Measurements from ENCODE around the gene HBG2.
A peak's percentile ranks its signal among the peaks of the same experiment; 100 is the strongest.

HBG2 gene

DNA sequence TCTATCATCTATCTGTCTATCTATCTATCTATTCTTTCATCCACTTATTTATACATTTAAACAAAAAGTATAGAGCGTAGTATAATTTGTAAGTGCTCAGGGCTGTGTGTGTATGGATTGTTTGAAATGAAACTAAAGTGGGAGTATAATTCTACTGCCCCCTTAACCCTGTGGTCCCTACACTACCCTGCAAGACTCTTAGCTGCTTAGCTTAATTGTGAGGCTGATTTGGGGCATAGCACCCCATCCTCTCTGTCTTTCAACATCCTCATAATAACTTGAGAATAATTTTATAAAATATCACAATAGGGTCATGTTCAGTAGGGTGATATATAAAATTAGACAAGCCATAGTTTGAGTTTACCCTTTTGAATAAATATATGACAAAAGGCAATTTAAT, 35.5 kb upstream of the HBG2 start:
- no peak overlapping the region for H3K27ac ChIP-seq (ENCODE audit: low read depth, low read length)
- H3K4me3 ChIP-seq (ENCODE audit: low read depth, low read length): no peak overlapping the region
- peaks cover 18% of the 10 kb centered on the region for H3K4me1 ChIP-seq (ENCODE audit: control insufficient read depth, insufficient read depth, low read length, unreplicated experiment)
- H3K27me3 ChIP-seq (ENCODE audit: insufficient read depth, low read length): no peaks in the 10 kb centered on the region
- peak overlapping the region; percentile 29 for H2AFZ ChIP-seq (ENCODE audit: low read length, unreplicated experiment)
- no peaks in the 10 kb centered on the region for H3K36me3 ChIP-seq (ENCODE audit: insufficient read depth, low read length)
- H3K79me2 ChIP-seq (ENCODE audit: control insufficient read depth, insufficient read depth, low read length, unreplicated experiment): no peaks in the 10 kb centered on the region

- H3K36me3 ChIP-seq (ENCODE audit: insufficient read depth, low read length): no peaks in the 10 kb centered on the region
- no peaks in the 10 kb centered on the region for H3K79me2 ChIP-seq (ENCODE audit: control insufficient read depth, insufficient read depth, low read length, unreplicated experiment)
- H2AFZ ChIP-seq (ENCODE audit: low read length, unreplicated experiment): peak overlapping the region; percentile 29
- no peak overlapping the region for H3K27ac ChIP-seq (ENCODE audit: low read depth, low read length)
- H3K27me3 ChIP-seq (ENCODE audit: insufficient read depth, low read length): no peaks in the 10 kb centered on the region
- no peak overlapping the region for H3K4me3 ChIP-seq (ENCODE audit: low read depth, low read length)
- H3K4me1 ChIP-seq (ENCODE audit: control insufficient read depth, insufficient read depth, low read length, unreplicated experiment): peaks cover 18% of the 10 kb centered on the region
These were observed 35.1 kb upstream of the HBG2 start for GRCh38 chr11:5289696-5290095.

- Histone ChIP-seq H3K27ac (ENCODE audit: low read depth, low read length) (no peak overlapping the region), H2AFZ (ENCODE audit: low read length, unreplicated experiment) (peak overlapping the region; percentile 29), H3K4me1 (ENCODE audit: control insufficient read depth, insufficient read depth, low read length, unreplicated experiment) (peaks cover 18% of the 10 kb centered on the region), H3K4me3 (ENCODE audit: low read depth, low read length) (no peak overlapping the region), H3K36me3 (ENCODE audit: insufficient read depth, low read length) (no peaks in the 10 kb centered on the region), H3K79me2 (ENCODE audit: control insufficient read depth, insufficient read depth, low read length, unreplicated experiment) (no peaks in the 10 kb centered on the region), H3K27me3 (ENCODE audit: insufficient read depth, low read length) (no peaks in the 10 kb centered on the region)
These were observed 34.4 kb upstream of the HBG2 start for GRCh38 chr11:5288906-5289550.

- Histone ChIP-seq H3K27me3 (ENCODE audit: insufficient read depth, low read length) (no peaks in the 10 kb centered on the region), H2AFZ (ENCODE audit: low read length, unreplicated experiment) (no peak overlapping the region), H3K4me3 (ENCODE audit: low read depth, low read length) (no peak overlapping the region), H3K27ac (ENCODE audit: low read depth, low read length) (no peak overlapping the region), H3K36me3 (ENCODE audit: insufficient read depth, low read length) (no peaks in the 10 kb centered on the region), H3K4me1 (ENCODE audit: control insufficient read depth, insufficient read depth, low read length, unreplicated experiment) (peaks cover 18% of the 10 kb centered on the region), H3K79me2 (ENCODE audit: control insufficient read depth, insufficient read depth, low read length, unreplicated experiment) (no peaks in the 10 kb centered on the region)
These were observed 33.7 kb upstream of the HBG2 start for GRCh38 chr11:5288108-5288905.

GRCh38 chr11:5286901-5287300, 32.3 kb upstream of the HBG2 start:
- H3K4me3 ChIP-seq (ENCODE audit: low read depth, low read length): no peak overlapping the region
- no peaks in the 10 kb centered on the region for H3K79me2 ChIP-seq (ENCODE audit: control insufficient read depth, insufficient read depth, low read length, unreplicated experiment)
- H3K4me1 ChIP-seq (ENCODE audit: control insufficient read depth, insufficient read depth, low read length, unreplicated experiment): peaks cover 15% of the 10 kb centered on the region
- no peaks in the 10 kb centered on the region for H3K27me3 ChIP-seq (ENCODE audit: insufficient read depth, low read length)
- no peak overlapping the region for H3K27ac ChIP-seq (ENCODE audit: low read depth, low read length)
- H2AFZ ChIP-seq (ENCODE audit: low read length, unreplicated experiment): no peak overlapping the region
- no peaks in the 10 kb centered on the region for H3K36me3 ChIP-seq (ENCODE audit: insufficient read depth, low read length)

DNA sequence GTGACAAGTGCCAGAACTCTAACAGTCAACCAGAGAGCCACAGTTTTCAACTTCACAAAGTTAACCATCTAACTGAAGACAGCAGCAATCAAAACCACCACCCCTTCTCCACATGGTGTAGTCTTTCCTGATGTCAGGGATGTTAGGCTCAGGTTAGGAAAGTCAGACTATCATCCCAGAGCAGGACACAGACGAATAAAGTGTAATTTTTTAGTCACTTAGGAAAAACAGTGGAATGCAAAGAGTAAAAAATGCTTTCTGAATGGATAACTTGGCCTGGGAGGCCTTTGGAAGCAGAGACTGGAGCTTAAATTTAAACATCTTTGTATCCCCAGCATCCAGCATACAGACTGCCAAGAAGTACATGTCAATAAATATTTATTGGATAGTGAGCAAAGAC, 31.8 kb upstream of the HBG2 start:
- H3K27ac ChIP-seq (ENCODE audit: low read depth, low read length): no peak overlapping the region
- no peaks in the 10 kb centered on the region for H3K27me3 ChIP-seq (ENCODE audit: insufficient read depth, low read length)
- H3K79me2 ChIP-seq (ENCODE audit: control insufficient read depth, insufficient read depth, low read length, unreplicated experiment): no peaks in the 10 kb centered on the region
- H3K4me1 ChIP-seq (ENCODE audit: control insufficient read depth, insufficient read depth, low read length, unreplicated experiment): peaks cover 15% of the 10 kb centered on the region
- H2AFZ ChIP-seq (ENCODE audit: low read length, unreplicated experiment): no peak overlapping the region
- H3K36me3 ChIP-seq (ENCODE audit: insufficient read depth, low read length): no peaks in the 10 kb centered on the region
- no peak overlapping the region for H3K4me3 ChIP-seq (ENCODE audit: low read depth, low read length)

GRCh38 chr11:5285703-5286340, 31.2 kb upstream of the HBG2 start:
- Histone ChIP-seq H3K27me3 (ENCODE audit: insufficient read depth, low read length) (no peaks in the 10 kb centered on the region), H2AFZ (ENCODE audit: low read length, unreplicated experiment) (no peak overlapping the region), H3K36me3 (ENCODE audit: insufficient read depth, low read length) (no peaks in the 10 kb centered on the region), H3K27ac (ENCODE audit: low read depth, low read length) (no peak overlapping the region), H3K79me2 (ENCODE audit: control insufficient read depth, insufficient read depth, low read length, unreplicated experiment) (no peaks in the 10 kb centered on the region), H3K4me3 (ENCODE audit: low read depth, low read length) (no peak overlapping the region), H3K4me1 (ENCODE audit: control insufficient read depth, insufficient read depth, low read length, unreplicated experiment) (peaks cover 20% of the 10 kb centered on the region)

DNA sequence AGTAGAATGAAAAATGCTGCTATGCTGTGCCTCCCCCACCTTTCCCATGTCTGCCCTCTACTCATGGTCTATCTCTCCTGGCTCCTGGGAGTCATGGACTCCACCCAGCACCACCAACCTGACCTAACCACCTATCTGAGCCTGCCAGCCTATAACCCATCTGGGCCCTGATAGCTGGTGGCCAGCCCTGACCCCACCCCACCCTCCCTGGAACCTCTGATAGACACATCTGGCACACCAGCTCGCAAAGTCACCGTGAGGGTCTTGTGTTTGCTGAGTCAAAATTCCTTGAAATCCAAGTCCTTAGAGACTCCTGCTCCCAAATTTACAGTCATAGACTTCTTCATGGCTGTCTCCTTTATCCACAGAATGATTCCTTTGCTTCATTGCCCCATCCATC, 30.1 kb upstream of the HBG2 start:
- Histone ChIP-seq H3K36me3 (ENCODE audit: insufficient read depth, low read length) (no peaks in the 10 kb centered on the region), H3K4me1 (ENCODE audit: control insufficient read depth, insufficient read depth, low read length, unreplicated experiment) (peaks cover 21% of the 10 kb centered on the region), H3K4me3 (ENCODE audit: low read depth, low read length) (no peak overlapping the region), H2AFZ (ENCODE audit: low read length, unreplicated experiment) (no peak overlapping the region), H3K79me2 (ENCODE audit: control insufficient read depth, insufficient read depth, low read length, unreplicated experiment) (no peaks in the 10 kb centered on the region), H3K27me3 (ENCODE audit: insufficient read depth, low read length) (no peaks in the 10 kb centered on the region), H3K27ac (ENCODE audit: low read depth, low read length) (no peak overlapping the region)

- Histone ChIP-seq H3K4me1 (ENCODE audit: control insufficient read depth, insufficient read depth, low read length, unreplicated experiment) (peaks cover 18% of the 10 kb centered on the region), H3K27ac (ENCODE audit: low read depth, low read length) (no peak overlapping the region), H3K36me3 (ENCODE audit: insufficient read depth, low read length) (no peaks in the 10 kb centered on the region), H3K79me2 (ENCODE audit: control insufficient read depth, insufficient read depth, low read length, unreplicated experiment) (no peaks in the 10 kb centered on the region), H3K4me3 (ENCODE audit: low read depth, low read length) (no peak overlapping the region), H2AFZ (ENCODE audit: low read length, unreplicated experiment) (no peak overlapping the region), H3K27me3 (ENCODE audit: insufficient read depth, low read length) (no peaks in the 10 kb centered on the region)
These were observed 29.3 kb upstream of the HBG2 start for GRCh38 chr11:5283882-5284281.

GRCh38 chr11:5283086-5283485, 28.5 kb upstream of the HBG2 start:
- no peak overlapping the region for H3K27ac ChIP-seq (ENCODE audit: low read depth, low read length)
- H3K36me3 ChIP-seq (ENCODE audit: insufficient read depth, low read length): no peaks in the 10 kb centered on the region

DNA sequence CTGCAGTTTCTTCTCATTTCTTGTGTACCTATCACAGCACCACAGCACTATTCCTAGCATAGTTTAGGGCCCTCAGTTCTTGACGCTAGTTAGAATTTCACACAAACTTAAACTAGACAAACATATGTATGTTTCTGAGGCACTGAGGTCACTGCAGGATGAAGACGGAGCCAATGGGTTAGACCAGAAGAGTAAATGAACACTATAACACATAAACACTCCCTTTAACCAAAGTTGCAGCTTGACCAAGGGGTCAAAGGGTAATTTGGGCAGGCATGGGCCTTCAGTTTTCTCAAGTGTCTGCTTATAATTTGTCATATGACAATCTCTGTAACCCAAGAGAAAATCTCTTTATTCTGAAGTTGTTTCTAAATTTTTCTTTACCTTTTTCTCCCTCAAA, 28.0 kb upstream of the HBG2 start:
- H3K27ac ChIP-seq (ENCODE audit: low read depth, low read length): no peak overlapping the region

More at GRCh38 chr11:5283086-5283485, 28.5 kb upstream of the HBG2 start:
- H3K79me2 ChIP-seq (ENCODE audit: control insufficient read depth, insufficient read depth, low read length, unreplicated experiment): no peaks in the 10 kb centered on the region
- H3K27me3 ChIP-seq (ENCODE audit: insufficient read depth, low read length): no peaks in the 10 kb centered on the region
- H2AFZ ChIP-seq (ENCODE audit: low read length, unreplicated experiment): no peak overlapping the region
- H3K4me1 ChIP-seq (ENCODE audit: control insufficient read depth, insufficient read depth, low read length, unreplicated experiment): peaks cover 16% of the 10 kb centered on the region
- no peak overlapping the region for H3K4me3 ChIP-seq (ENCODE audit: low read depth, low read length)

More for the DNA sequence above, 28.0 kb upstream of the HBG2 start:
- Histone ChIP-seq H3K36me3 (ENCODE audit: insufficient read depth, low read length) (no peaks in the 10 kb centered on the region), H3K79me2 (ENCODE audit: control insufficient read depth, insufficient read depth, low read length, unreplicated experiment) (no peaks in the 10 kb centered on the region), H3K4me3 (ENCODE audit: low read depth, low read length) (no peak overlapping the region), H3K4me1 (ENCODE audit: control insufficient read depth, insufficient read depth, low read length, unreplicated experiment) (peaks cover 20% of the 10 kb centered on the region), H2AFZ (ENCODE audit: low read length, unreplicated experiment) (no peak overlapping the region), H3K27me3 (ENCODE audit: insufficient read depth, low read length) (no peaks in the 10 kb centered on the region)

All from ACC112 (cell line).